ENCODE measurements around the gene SDR39U1.
"Not testable (repeated sequence)": the region's sequence is repeated elsewhere in the genome, so short reads cannot be mapped to it uniquely, and the experiment has no call there.

Gene SDR39U1, protein sequence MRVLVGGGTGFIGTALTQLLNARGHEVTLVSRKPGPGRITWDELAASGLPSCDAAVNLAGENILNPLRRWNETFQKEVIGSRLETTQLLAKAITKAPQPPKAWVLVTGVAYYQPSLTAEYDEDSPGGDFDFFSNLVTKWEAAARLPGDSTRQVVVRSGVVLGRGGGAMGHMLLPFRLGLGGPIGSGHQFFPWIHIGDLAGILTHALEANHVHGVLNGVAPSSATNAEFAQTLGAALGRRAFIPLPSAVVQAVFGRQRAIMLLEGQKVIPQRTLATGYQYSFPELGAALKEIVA

DNA sequence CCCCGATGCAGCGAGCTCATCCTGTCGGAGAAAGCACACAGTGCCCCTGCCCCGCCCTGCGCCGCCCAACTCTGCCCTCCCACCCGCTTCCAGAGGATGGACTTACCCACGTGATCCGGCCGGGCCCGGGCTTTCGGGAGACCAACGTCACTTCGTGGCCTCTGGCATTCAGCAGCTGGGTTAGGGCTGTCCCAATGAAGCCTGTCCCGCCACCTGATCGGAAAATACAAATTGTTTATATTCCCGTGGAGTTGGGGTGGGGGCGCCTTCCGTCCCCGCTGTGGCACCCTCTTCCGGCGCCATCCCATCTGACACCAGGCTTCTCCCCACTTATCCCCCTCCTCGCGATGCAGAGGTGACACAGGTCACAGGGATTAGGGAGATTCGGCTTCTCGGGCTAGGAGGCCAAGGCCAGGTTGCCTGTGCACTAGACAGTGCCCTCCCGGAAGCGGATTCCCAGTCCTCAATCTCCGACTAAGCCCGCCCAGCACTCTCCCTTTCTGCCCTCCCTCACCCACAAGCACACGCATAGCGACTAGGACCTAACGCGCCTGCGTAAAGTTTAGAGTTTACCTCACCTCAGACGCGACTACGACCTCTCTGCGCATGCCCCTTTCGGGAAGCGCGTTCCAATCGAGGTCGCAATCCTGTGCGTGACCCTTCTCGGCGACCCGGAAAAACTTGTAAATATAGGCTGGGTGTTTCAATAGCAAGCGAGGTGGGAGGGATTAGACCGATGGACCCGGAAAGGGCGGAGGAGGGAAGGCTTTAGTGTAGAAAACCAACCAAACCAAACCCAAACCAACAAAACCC lies at the start of gene SDR39U1:
SDR39U1 (minus strand) TSS at position 537 of the 813 bp plus-strand sequence; CDS start at position 530, 7 bp downstream.
- intact Hi-C loops (cut with DNase I): loop anchor here (5.0 kb wide), 1 partner anchor 200 kb away; the partner anchor contains the start of gene TINF2
- peak; percentile 93 to 99 (median 97) for DNase-seq

- DNase-seq; intact Hi-C loops (cut with DNase I): not testable (repeated sequence)
Observed at GRCh38 chr14:24491586-24492408, 49.2 kb upstream of the SDR39U1 start.

- intact Hi-C loops (cut with DNase I): no loop called here
- DNase-seq: no peak
Observed at GRCh38 chr14:24483604-24484252, 41.2 kb upstream of the SDR39U1 start.

GRCh38 chr14:24482699-24483303 lies 40.2 kb upstream of the SDR39U1 start:
- DNase-seq; intact Hi-C loops (cut with DNase I): not testable (repeated sequence)

GRCh38 chr14:24481622-24482324 lies 39.2 kb upstream of the SDR39U1 start:
- peak in 18 of 42 donors; percentile 3 to 51 (median 16) for DNase-seq
- intact Hi-C loops (cut with DNase I): no loop called here

GRCh38 chr14:24479999-24480398 lies 37.4 kb upstream of the SDR39U1 start:
- intact Hi-C loops (cut with DNase I): not testable (repeated sequence)

GRCh38 chr14:24475261-24475660 lies 32.7 kb upstream of the SDR39U1 start:
- DNase-seq: no peak
- intact Hi-C loops (cut with DNase I): no loop called here

More at GRCh38 chr14:24479999-24480398, 37.4 kb upstream of the SDR39U1 start:
- not testable (repeated sequence) for DNase-seq

GRCh38 chr14:24473211-24473610 lies 30.6 kb upstream of the SDR39U1 start:
- DNase-seq: no peak
- intact Hi-C loops (cut with DNase I): no loop called here

DNA sequence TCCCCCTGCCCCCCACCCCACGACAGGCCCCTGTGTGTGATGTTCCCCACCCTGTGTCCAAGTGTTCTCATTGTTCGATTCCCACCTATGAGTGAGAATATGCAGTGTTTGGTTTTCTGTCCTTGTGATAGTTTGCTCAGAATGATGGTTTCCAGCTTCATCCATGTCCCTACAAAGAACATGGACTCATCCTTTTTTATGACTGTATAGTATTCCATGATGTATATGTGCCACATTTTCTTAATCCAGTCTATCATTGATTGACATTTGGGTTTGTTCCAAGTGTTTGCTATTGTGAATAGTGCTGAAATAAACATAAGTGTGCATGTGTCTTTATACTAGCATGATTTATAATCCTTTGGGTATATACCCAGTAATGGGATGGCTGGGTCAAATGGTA lies 27.9 kb upstream of the SDR39U1 start:
- intact Hi-C loops (cut with DNase I); DNase-seq: not testable (repeated sequence)

GRCh38 chr14:24465805-24466204 lies 23.2 kb upstream of the SDR39U1 start:
- intact Hi-C loops (cut with DNase I): no loop called here
- DNase-seq: no peak

- no peak for DNase-seq
- intact Hi-C loops (cut with DNase I): no loop called here
Observed at GRCh38 chr14:24465368-24465767, 22.8 kb upstream of the SDR39U1 start.

DNA sequence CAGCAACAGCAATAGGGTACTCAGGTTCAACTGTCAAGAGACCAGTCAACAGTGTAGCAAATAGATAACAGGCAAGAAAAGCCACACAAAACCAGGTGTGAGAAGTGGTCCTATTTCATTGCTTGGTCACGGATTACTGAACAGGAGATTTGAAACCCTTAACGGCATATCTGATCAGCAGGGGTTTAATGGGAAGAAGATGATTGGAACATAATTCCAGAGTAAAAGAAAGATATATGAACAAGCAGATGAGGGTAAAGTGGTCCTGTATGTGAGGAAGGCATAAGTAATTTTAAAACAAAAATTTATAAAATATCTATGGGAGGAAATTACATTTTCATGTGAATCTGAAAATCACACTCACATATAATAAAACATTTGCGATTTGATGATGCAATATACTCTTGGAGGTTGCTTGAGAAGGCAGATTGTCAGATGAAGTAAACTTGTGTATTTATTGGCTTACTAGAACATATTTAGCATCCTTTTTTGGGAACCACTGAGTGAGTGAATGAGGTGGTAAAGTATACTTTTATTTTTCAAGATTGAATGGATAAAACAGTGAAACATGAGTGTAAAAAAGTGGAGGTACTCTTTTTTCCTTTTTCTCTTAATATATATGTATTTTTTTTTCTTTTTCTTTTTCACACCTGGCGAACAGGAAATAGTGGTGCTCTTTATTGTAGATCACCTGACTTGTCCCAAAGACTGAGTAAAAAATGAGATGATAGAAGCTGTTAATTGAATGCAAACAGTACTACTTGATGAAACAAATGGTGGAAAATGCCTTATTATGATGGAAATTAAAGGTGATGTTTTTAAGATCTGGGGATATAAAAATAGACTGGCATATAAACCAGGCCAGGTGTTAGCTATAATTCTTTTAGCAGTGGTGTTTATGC lies 21.6 kb upstream of the SDR39U1 start:
- DNase-seq: no peak
- intact Hi-C loops (cut with DNase I): no loop called here

DNA sequence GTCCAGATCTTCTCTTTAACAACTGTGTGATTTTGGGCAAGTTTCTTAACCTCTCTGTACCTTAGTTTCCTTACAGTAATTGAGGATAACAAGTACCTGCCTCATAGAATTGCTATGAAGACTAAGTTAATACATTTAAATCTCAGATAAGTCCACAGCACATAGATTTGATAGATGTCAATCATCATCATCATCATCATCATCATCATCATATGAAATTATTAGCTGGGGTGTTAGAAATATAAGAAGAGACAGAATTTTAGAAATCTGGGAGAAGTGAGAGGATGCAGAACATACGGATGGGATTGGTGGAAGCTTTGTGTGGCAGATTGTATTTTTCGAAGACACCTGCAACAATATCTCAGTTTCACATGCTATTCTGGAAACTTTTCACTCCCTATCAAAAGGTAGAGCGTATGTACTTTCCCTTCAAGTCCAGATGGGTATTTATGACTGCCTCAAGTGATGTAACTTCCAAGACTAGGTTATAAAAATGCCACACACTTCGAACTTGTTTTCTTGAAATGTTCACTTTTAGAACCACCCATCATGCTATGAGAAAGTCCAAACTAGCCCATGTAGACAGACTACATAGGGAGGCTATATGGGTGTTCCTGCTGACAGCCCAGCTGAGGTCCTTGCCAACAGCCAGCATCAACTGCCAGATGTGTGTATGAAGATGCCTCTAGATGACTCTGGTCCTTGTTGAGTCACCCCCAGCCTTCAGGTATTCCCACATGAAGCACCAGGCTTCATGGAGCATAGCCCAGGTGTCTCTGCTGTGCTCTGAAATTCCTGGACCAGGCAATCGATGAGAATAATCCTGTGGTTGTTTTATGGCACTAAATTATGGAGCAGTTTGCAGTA lies 20.7 kb upstream of the SDR39U1 start:
- intact Hi-C loops (cut with DNase I): no loop called here

GRCh38 chr14:24461336-24461735 lies 18.8 kb upstream of the SDR39U1 start:
- intact Hi-C loops (cut with DNase I): no loop called here
- no peak for DNase-seq

More for the DNA sequence above, 20.7 kb upstream of the SDR39U1 start:
- no peak for DNase-seq

- no peak for DNase-seq
- intact Hi-C loops (cut with DNase I): no loop called here
Observed at GRCh38 chr14:24459331-24459730, 16.8 kb upstream of the SDR39U1 start.

GRCh38 chr14:24458736-24459135 lies 16.2 kb upstream of the SDR39U1 start:
- DNase-seq: no peak
- intact Hi-C loops (cut with DNase I): no loop called here

All from head of caudate nucleus (tissue), 42 donors.